Stimulated activated CD4-positive, alpha-beta T cell treated with anti-CD3 and anti-CD28 coated beads, Interleukin-15, amount 100 ng/mL, for 1 hour (primary cell): ENCODE measurements around the gene POLA1.
"Not testable (repeated sequence)": the region's sequence is repeated elsewhere in the genome, so short reads cannot be mapped to it uniquely, and the experiment has no call there.

Experiments used
- DNase-seq, 2 donors: peaks; one replicate each; pipeline ENCODE4 v3.0.0-alpha.2; 2020; ENCODE audit warnings: low read depth in 1 of 2, low spot score in 1 of 2

POLA1 gene, protein sequence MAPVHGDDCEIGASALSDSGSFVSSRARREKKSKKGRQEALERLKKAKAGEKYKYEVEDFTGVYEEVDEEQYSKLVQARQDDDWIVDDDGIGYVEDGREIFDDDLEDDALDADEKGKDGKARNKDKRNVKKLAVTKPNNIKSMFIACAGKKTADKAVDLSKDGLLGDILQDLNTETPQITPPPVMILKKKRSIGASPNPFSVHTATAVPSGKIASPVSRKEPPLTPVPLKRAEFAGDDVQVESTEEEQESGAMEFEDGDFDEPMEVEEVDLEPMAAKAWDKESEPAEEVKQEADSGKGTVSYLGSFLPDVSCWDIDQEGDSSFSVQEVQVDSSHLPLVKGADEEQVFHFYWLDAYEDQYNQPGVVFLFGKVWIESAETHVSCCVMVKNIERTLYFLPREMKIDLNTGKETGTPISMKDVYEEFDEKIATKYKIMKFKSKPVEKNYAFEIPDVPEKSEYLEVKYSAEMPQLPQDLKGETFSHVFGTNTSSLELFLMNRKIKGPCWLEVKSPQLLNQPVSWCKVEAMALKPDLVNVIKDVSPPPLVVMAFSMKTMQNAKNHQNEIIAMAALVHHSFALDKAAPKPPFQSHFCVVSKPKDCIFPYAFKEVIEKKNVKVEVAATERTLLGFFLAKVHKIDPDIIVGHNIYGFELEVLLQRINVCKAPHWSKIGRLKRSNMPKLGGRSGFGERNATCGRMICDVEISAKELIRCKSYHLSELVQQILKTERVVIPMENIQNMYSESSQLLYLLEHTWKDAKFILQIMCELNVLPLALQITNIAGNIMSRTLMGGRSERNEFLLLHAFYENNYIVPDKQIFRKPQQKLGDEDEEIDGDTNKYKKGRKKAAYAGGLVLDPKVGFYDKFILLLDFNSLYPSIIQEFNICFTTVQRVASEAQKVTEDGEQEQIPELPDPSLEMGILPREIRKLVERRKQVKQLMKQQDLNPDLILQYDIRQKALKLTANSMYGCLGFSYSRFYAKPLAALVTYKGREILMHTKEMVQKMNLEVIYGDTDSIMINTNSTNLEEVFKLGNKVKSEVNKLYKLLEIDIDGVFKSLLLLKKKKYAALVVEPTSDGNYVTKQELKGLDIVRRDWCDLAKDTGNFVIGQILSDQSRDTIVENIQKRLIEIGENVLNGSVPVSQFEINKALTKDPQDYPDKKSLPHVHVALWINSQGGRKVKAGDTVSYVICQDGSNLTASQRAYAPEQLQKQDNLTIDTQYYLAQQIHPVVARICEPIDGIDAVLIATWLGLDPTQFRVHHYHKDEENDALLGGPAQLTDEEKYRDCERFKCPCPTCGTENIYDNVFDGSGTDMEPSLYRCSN (N-terminal part only)

DNA sequence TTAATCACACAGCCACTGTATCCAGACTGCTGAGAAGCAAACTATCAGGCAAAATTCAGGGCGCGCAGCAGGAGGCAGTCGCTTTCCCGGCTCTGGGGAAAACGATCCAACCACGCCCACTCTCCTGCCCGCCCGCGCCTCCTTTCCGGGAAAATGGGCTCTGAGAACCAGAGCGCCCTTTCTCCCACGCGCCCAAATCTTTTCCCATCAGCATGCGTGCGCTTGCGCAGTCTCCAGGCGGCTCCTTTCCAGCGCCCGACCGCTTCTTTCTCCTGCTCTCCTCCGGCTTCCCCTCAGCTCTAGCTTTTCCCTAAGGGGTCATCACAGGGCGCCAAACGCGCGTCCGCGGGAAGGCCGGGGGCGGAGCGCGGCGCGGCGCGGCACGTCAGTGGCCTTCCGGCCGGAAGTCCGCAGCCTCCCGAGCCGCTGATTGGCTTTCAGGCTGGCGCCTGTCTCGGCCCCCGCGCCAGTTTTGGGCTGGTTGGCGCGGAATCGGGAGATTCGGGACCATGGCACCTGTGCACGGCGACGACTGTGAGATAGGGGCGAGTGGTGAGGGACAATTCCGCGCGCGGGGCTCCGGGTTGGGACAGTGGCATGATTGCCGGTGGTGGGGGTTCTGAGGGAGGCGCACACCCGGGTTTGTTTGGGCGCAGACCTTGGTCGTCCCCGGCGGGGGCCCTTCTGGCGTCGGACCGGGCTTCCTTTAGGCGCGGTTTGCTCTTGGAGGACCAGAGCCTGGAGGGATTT is at the start of gene POLA1:
Gene POLA1, plus strand, starts transcription at position 466 of the 750 bp plus-strand sequence. Its CDS starts 44 bp downstream, at position 510.
- peak; percentile 20 to 61 for DNase-seq

DNA sequence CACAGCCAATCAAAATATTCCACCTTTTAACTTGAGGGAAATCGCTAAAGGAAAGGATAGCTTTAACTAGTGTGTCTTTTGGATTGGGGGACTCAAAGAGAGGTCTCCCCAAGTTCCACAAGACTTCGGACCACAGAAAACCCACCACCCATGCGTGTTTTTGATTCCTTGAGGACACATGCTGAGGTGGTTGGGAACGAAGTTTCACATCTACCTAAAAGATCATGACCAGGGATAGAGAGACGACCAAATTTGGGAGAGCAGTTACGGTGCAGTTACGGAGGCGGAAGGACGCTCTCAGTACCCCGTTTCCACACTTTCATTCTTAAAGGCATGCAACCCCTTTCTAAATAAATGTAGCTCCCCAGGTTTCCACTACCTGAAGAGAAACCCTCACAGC is 47.7 kb upstream of the POLA1 start:
- DNase-seq: no peak

DNA sequence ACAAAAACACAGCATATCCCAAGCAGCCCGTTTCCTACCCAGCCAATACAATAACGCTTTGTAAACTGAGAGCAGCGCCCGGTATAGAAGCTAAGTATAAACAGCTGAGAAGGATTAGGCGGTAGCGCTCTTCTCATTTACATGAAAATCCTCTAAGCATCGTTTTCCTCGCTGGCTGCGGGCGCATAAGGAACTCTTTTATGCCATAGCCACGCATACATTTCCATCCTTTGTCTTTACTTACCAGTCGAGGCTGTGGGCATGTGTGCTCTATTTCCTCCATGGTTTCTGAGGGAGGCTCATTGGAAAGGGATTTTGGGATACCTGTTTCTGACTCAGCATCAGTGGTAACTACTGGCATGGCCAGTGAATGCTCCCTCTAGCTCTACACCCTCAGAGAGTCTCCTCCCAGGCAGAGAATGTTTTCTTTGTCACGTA is 47.0 kb upstream of the POLA1 start:
- DNase-seq: no peak

DNA sequence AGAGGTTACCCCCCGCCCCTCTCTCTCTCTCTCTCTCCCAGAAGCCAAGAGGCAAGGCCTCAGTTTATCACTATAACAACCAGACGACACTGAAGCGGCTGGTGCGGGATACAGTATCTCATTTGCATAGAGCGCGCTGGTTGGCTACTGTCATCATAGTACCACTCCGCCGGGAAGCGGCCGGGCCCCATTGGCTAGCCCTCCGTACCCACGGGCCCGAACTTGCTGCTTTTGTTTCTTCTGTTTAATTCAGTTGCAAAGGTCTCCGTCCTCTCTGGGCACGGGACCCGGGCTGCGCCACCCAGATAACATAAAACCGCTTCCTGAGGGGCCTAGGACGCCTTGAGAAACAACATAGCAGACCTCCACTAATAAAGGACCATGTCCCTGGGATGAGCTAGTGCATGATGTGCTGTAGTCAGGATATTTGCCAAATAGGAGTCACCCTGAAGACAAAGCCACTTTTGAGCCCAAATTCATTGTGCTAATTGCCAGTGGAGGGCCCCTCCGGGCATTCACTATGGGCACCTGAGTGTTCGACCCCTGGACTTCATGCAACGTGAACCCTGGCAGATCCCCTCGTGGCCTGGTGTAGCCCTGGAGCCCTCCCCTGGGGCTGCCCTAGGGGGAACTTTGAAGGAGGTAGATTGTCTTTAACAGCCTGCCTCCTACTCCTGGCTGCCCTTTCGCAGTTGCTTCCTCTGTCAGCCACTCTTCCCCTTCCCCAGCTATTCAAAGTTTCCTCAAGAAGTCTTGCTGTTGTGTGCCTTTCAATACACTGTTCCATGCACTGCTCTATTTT is 46.3 kb upstream of the POLA1 start, which contains the start of gene PCYT1B:
Gene PCYT1B, minus strand, starts transcription at position 91 of the 802 bp plus-strand sequence. CDS start 242 bp downstream, outside the sequence.
- peak; percentile 10 to 33 for DNase-seq

DNA sequence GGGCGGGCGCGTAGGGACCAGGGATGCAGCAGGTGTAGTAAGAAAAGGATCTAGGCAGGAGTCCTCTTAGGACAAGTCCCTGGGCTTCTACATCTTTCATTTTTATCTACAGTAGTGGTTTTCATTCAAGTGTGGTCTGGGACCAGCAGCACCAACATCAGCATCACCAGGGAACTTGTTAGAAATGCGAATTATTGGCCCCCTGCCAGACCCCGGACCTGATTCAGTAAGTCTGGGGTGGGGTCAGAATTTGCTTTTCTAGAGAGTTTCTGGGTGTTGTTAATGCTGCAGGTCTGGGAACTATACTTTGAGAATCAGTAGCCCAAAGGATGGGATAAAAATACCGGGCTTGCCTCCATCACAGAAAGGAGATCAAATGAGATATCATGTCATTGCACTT is 45.2 kb upstream of the POLA1 start:
- DNase-seq: no peak

DNA sequence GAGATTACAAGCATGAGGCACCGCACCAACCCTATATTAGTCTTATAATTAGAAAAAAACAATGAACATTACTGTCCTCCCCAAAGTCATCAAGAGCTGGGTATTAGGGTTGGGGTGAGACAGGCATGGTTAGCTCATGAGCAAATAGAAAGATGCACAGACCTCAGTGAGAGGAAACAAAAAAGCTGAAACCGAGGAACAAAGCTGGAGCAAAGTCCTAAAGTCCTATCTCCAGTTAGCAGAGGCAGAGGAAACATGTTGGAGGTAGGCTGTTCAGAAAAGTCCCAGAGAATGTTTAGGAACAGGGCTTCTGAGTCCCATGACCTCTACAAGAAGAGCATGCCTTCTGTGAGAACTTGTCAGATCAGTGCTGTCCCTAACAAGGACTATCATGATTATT is 41.9 kb upstream of the POLA1 start:
- no peak for DNase-seq

DNA sequence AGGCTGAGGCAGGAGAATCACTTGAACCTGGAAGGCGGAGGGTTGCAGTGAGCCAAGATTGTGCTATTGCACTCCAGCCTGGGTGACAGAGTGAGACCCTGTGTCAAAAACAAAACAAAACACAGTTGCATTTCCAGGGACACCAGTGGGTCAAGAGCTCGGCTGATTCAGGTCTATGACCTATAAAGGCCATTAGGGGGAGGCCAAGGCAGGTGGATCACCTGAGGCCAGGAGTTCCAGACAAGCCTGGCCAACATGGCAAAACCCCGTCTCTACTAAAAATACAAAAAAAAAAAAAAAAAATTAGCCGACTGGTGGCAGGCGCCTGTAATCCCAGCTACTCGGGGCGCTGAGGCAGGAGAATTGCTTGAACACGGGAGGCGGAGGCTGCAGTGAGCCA is 38.0 kb upstream of the POLA1 start:
- DNase-seq: not testable (repeated sequence)

DNA sequence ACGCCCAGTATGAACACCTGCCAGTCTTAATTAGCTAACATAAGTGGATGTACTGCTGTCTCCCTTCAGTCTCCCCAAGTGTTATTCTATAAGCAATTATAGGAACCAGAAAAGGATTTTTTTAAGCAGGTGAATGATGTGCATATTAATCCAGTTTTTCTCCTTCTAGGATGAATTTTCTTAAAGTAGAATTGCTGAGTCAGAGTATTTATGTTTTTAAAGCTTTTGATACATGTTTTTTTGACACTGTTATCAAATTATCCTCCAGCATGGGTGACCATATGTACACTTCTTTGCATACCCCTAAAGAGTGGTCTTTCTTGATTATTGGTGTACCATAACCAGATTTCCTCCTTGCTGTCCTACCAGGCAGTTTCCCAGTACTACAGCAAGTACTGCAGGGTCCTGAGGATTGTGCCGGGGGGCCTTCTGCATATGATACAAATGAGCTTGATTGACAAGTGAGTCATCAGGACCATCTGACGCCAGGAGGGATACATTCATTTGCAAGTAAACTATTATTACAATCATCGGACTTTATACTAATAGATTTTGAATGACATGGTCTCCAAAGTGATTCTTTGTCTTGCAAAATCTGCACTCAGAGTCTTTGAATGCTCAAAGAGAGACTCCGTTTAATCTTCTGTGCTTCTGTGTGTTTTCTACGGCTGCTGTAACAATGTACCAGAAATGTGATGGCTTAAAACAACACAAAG is 35.9 kb upstream of the POLA1 start:
- no peak for DNase-seq

DNA sequence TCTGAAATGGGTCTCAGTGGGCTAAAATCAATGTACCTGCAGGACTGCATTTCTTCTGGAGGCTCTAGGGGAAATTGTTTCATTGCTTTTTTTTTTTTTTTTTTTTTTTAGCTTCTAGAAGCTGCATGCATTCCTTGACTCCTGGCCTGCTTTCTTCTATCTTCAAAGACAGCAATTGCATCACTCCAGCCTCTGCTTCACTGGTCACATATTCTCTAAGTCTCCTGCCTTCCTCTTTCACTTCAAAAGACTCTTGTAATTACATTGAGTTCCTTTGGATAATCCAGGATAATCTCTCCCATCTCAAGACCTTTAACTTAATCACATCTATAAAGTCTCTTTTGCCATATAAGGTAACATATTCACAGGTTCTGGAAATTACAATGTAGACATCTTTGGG is 35.3 kb upstream of the POLA1 start:
- no peak for DNase-seq

DNA sequence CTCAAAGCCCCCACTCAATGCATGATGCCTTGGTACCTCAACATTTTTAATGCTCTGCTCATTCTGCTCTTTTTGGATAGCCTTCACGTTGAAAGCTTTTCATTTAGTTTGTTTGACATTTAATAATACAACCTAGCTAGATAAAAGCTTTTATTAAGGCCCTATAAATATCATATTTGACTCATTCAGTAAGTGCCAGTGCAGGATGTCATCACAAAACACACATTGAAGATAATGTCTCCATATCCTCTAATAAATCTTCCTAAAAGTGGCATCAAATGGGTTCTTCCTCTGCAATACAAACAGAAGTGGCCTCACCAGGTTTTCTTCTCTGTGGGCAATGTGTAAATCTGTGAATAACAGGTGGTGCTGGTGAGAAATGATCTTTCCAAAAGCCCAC is 34.6 kb upstream of the POLA1 start:
- DNase-seq: no peak

DNA sequence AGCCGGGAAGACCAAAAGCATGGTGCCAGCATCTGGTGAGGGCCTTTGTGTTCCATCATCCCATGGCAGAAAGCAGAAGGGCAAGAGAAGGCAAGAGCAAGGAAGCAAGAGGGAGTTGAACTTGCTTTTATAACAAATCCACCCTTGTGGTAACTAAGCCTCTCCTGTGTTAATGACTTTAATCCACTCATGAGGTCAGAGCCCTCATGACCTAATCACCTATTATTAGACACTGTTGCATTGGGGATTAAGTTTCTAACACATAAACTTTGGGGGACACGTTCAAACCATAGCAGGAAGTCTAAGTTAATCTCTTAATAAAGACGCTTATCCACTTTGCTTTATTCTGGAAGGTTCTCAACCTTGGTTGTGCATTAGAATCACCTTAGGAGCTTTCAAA is 34.1 kb upstream of the POLA1 start:
- no peak for DNase-seq

DNA sequence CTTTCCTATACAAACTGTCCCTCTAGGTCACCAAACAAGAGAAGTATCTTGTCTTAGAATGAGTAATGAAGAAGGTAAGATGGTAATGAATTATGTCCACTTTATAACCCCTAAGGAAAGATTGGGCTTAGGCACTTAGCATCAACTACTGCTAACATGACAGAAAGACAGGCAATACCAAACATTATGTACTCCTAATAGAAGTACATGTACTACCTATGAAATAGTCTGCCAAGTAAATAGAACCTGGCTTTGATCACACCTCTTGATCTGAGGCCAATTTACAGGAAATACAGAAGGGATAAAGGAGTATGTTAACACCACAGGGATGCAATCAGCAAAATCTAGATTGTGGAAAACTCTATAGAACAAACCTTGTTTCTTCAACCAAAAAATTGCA is 32.4 kb upstream of the POLA1 start:
- no peak for DNase-seq

DNA sequence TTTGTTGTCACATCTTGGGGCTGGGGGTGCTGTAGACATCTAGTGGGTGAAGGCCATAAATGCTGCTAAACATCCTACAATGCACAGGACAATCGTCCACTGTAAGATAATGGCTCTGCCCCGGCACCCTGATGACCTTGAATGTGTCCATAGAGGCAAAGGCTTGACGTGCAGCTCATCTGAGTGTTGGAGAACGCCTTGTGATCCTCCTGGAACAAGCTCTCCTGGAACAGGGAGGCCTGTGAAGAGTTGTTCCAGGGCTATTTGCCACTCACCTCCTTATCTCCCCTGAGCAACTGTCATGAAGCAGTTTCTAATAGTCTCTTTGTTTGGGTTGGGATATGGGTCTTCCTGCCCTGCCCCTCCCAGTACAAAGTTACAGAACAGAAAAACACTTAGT is 31.4 kb upstream of the POLA1 start:
- DNase-seq: no peak

DNA sequence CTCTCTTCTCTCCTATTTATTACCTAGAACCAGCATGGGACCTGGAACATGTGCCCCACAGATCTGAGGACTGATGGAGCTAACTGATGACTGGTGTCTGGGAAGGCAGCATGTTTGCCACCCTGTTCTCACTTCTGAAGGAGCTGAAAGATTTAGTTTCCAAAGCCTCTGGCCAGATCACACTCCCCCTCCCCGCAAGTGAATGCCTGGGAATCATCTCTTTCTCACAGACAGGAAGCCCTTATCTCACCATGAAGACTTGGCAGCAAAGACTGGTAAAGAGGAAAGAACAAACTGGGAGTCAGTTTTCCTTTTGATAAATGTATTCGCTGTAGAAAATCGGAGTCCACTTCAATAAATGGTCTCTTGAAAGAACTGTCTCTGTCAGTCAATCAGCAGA is 25.6 kb upstream of the POLA1 start:
- DNase-seq: no peak

DNA sequence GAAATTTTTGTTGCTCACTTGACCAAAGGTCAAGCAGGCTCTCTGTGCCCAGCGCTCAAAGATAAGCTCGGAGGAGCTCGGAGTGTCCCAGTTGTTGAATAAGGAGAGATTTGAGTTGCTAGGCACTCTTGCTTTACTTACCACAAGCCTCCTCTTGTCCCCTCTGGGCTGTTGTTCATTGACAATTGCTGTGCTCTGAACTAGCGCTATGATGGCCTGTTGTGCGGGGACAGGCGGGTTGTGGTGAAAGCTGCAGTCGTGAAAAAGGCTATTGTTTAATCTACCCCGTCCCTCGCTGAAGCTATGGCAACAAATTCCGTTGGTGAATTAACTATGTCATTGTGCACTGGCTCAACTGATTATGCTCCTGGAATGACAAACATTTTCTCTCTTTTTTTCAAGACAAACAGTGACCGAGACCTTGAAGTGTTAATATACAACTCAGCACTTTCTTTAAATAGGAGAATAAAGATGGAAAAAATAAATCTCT is 21.0 kb upstream of the POLA1 start:
- DNase-seq: no peak

DNA sequence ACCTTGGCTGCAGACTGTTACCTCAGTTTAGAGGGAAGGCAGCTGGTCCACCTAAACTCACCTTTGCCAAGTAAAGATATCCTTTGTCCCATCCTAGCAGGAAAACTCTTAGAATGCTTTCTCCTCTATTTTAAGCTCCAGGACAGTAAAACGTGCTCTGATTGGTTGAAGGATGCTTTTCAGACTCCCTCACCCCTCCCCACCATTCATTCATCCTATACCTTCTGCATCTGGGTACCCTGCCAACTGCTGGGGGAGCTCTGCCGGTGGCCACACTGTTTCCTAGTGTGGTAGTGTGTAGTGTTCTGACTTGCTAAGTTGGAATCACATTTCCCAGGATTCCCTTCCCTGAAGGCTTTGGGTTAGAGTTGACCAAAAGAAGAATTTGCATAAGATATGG is 20.3 kb upstream of the POLA1 start:
- no peak for DNase-seq

DNA sequence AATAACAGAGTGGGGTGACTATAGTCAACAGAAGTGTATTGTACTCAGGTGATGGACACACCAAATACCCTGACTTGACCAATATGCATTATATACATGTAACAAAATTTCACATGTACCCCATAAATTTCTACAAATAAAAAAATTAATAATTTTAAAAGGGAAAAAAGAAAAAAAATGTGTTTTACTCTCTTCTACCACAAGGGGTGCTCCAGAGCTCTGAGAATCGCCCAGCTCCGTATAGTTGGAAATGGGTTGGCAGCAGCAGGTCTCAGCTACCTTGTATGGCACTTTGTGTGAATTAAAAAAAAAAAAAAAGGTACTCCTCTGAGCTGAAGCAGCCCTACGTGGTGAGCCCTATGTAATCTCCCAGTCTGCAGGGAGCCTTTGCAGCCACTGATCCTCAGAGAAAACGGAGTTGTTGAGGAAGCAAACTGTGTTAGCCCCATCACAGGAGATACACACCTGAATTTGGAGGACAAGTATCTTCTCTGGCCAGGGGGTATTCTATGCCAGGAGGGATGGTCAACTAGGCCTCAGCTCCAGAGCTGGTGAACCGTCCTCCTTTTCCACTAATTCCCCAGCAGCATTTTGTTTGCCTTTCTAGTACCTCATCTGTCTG is 17.2 kb upstream of the POLA1 start:
- DNase-seq: no peak

DNA sequence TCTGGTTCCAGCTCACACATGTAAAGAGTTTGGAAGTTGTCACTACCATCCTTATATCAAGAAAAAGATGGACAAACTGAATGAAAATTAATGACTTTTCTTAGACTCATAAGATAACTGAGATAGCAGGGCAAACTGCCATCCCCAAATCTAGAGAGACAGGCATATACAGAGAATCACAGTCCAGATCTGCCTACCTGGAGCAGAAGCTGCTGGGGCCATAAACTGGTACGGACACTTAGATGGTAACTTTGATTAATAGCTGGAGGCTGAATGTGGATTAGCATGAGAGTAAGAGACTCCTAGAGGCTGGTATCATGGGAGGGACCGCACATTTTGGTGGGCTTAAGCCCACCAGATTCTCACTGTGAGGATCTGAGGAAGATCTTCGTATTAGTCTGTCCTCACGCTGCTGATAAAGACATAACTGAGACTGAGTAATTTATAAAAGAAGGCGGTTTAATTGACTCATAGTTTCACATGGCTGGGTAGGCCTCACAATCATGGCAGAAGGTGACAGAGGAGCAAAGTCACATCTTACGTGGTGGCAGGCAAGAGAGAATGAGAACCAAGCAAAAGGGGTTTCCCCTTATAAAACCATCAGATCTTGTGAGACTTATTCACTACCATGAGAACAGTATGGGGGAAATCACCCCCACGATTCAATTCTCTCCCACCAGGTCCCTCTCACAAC is 10.8 kb upstream of the POLA1 start:
- no peak for DNase-seq
